MM.1S (cell line): ENCODE data around the gene SNX8.

Source experiments
- DNase-seq: peaks from one replicate; pipeline ENCODE4 v3.0.0-alpha.2; 2015
- H2AFZ ChIP-seq: fragments of 300-600 bp; sonication (generic); 2 replicates; pipeline ENCODE4 v1.6.0; 2016; ENCODE audit warnings: antibody characterized with exemption, low read length
- H3F3A ChIP-seq: fragments of 300-600 bp; sonication (generic); 2 replicates; pipeline ENCODE4 v1.6.1; 2016; ENCODE audit warnings: mild to moderate bottlenecking, antibody characterized with exemption, low read length, moderate library complexity, mixed read lengths; ENCODE audit not compliant: insufficient read depth
- H3K27ac ChIP-seq: fragments of 300-600 bp; sonication (generic); 2 replicates; pipeline ENCODE4 v1.5.1; 2016; ENCODE audit warnings: mild to moderate bottlenecking, low read length
- H3K27me3 ChIP-seq: fragments of 300-600 bp; sonication (generic); replicated peaks from 2 replicates; pipeline ENCODE4 v1.6.0; 2016; ENCODE audit warnings: low read length; ENCODE audit not compliant: insufficient read depth
- H3K36me3 ChIP-seq: fragments of 300-600 bp; sonication (generic); replicated peaks from 2 replicates; pipeline ENCODE4 v1.6.1; 2016; ENCODE audit warnings: mild to moderate bottlenecking, low read length, mixed read lengths; ENCODE audit not compliant: insufficient read depth
- H3K4me1 ChIP-seq: fragments of 300-600 bp; sonication (generic); 2 replicates; pipeline ENCODE4 v1.6.1; 2016; ENCODE audit warnings: low read length, mixed read lengths
- H3K4me2 ChIP-seq: fragments of 300-600 bp; sonication (generic); 2 replicates; pipeline ENCODE4 v1.6.0; 2016; ENCODE audit warnings: low read depth, low read length
- H3K4me3 ChIP-seq: fragments of 300-600 bp; sonication (generic); 2 replicates; pipeline ENCODE4 v1.5.1; 2016; ENCODE audit warnings: low read length, mixed read lengths
- H3K79me2 ChIP-seq: fragments of 300-600 bp; sonication (generic); 2 replicates; pipeline ENCODE4 v1.6.1; 2016; ENCODE audit warnings: mixed run types, low read length, mixed read lengths
- H3K9ac ChIP-seq: fragments of 300-600 bp; sonication (generic); 2 replicates; pipeline ENCODE4 v1.6.1; 2016; ENCODE audit warnings: low read length, mixed read lengths
- H3K9me2 ChIP-seq: fragments of 300-600 bp; sonication (generic); replicated peaks from 2 replicates; pipeline ENCODE4 v1.6.1; 2016; ENCODE audit warnings: mild to moderate bottlenecking, low read length, mixed read lengths; ENCODE audit not compliant: insufficient read depth
- H3K9me3 ChIP-seq: fragments of 300-600 bp; sonication (generic); replicated peaks from 2 replicates; pipeline ENCODE4 v1.6.1; 2016; ENCODE audit warnings: mild to moderate bottlenecking, low read length, mixed read lengths; ENCODE audit not compliant: insufficient read depth
- H4K20me1 ChIP-seq: fragments of 300-600 bp; sonication (generic); 2 replicates; pipeline ENCODE4 v1.6.1; 2016; ENCODE audit warnings: mild to moderate bottlenecking, low read length, moderate library complexity, mixed read lengths; ENCODE audit not compliant: insufficient read depth
- CTCF ChIP-seq: fragments of 300-600 bp; sonication (generic); IDR thresholded peaks from 2 replicates; pipeline ENCODE4 v1.5.1; 2016; ENCODE audit warnings: antibody characterized with exemption, low read length, mixed read lengths
- EZH2 ChIP-seq: fragments of 300-600 bp; sonication (generic); optimal IDR thresholded peaks from 2 replicates; pipeline ENCODE3; 2017; ENCODE audit warnings: low read depth, mild to moderate bottlenecking, antibody characterized with exemption, low read length, mixed read lengths
- EZH2phosphoT487 ChIP-seq: fragments of 300-600 bp; sonication (generic); IDR thresholded peaks from 2 replicates; pipeline ENCODE4 v1.6.1; 2018; ENCODE audit warnings: antibody characterized with exemption, low read length

The SNX8 gene

GRCh38 chr7:2276107-2276506, 38.1 kb downstream of the SNX8 start:
- no peaks in the 10 kb centered on the region for H3K9me2 ChIP-seq
- H3K9ac ChIP-seq, result no peak overlapping the region
- no peak overlapping the region for H3K4me2 ChIP-seq
- H3F3A ChIP-seq, result no peaks in the 10 kb centered on the region
- no peaks in the 10 kb centered on the region for H3K79me2 ChIP-seq
- no peak overlapping the region for H2AFZ ChIP-seq
- H4K20me1 ChIP-seq, result no peaks in the 10 kb centered on the region
- no peaks in the 10 kb centered on the region for H3K36me3 ChIP-seq
- DNase-seq, result no peak
- H3K4me3 ChIP-seq, result no peak overlapping the region
- no peaks in the 10 kb centered on the region for H3K27me3 ChIP-seq
- H3K4me1 ChIP-seq, result no peaks in the 10 kb centered on the region
- no peak for TF ChIP-seq EZH2phosphoT487
- no peak for TF ChIP-seq EZH2
- no peak for TF ChIP-seq CTCF
- no peak overlapping the region for H3K27ac ChIP-seq
- H3K9me3 ChIP-seq, result no peaks in the 10 kb centered on the region

- no peak for DNase-seq
- Histone ChIP-seq H3K4me3 (no peak overlapping the region), H3F3A (no peaks in the 10 kb centered on the region), H3K27ac (no peak overlapping the region), H3K4me1 (no peaks in the 10 kb centered on the region), H4K20me1 (no peaks in the 10 kb centered on the region), H3K9me3 (no peaks in the 10 kb centered on the region), H3K36me3 (no peaks in the 10 kb centered on the region), H3K9me2 (no peaks in the 10 kb centered on the region), H3K9ac (no peak overlapping the region), H3K27me3 (no peaks in the 10 kb centered on the region), H3K79me2 (no peaks in the 10 kb centered on the region), H3K4me2 (no peak overlapping the region), H2AFZ (no peak overlapping the region)
- TF ChIP-seq EZH2 (no peak), EZH2phosphoT487 (no peak), CTCF (no peak)
These were observed 39.1 kb downstream of the SNX8 start for GRCh38 chr7:2275101-2275500.

GRCh38 chr7:2274666-2275065, 39.6 kb downstream of the SNX8 start:
- Histone ChIP-seq H3K4me2 (no peak overlapping the region), H3K9me3 (no peaks in the 10 kb centered on the region), H3K4me1 (no peaks in the 10 kb centered on the region), H4K20me1 (no peaks in the 10 kb centered on the region), H3K79me2 (no peaks in the 10 kb centered on the region), H3F3A (no peaks in the 10 kb centered on the region), H3K36me3 (no peaks in the 10 kb centered on the region), H3K27ac (no peak overlapping the region), H3K27me3 (no peaks in the 10 kb centered on the region), H3K9me2 (no peaks in the 10 kb centered on the region), H3K9ac (no peak overlapping the region), H2AFZ (no peak overlapping the region), H3K4me3 (no peak overlapping the region)
- TF ChIP-seq EZH2 (no peak), EZH2phosphoT487 (no peak), CTCF (no peak)
- DNase-seq, result no peak
